Mucosa of stomach (tissue), 1 donor: Measurements from ENCODE around the gene CNTN4.

Experiments used
- H3K27me3 ChIP-seq: one replicate; pipeline ENCODE4 v1.7.0; 2013; ENCODE audit warnings: mild to moderate bottlenecking, low read length; ENCODE audit not compliant: control insufficient read depth, insufficient read depth
- H3K36me3 ChIP-seq: one replicate; pipeline ENCODE4 v1.7.0; 2013; ENCODE audit warnings: low read length; ENCODE audit not compliant: control insufficient read depth, insufficient read depth
- H3K4me1 ChIP-seq: one replicate; pipeline ENCODE4 v1.7.0; 2013; ENCODE audit warnings: mild to moderate bottlenecking, low read length; ENCODE audit not compliant: control insufficient read depth, insufficient read depth
- H3K4me3 ChIP-seq: one replicate; pipeline ENCODE4 v1.7.0; 2013; ENCODE audit warnings: low read length
- H3K9ac ChIP-seq: one replicate; pipeline ENCODE4 v1.7.0; 2013; ENCODE audit warnings: mild to moderate bottlenecking, low read length, moderate library complexity
- H3K9me3 ChIP-seq: one replicate; pipeline ENCODE4 v1.7.0; 2013; ENCODE audit warnings: mild to moderate bottlenecking, low read length, moderate library complexity; ENCODE audit not compliant: control insufficient read depth
- donor health status: Pancreatic carcinoma.

CNTN4 gene

DNA sequence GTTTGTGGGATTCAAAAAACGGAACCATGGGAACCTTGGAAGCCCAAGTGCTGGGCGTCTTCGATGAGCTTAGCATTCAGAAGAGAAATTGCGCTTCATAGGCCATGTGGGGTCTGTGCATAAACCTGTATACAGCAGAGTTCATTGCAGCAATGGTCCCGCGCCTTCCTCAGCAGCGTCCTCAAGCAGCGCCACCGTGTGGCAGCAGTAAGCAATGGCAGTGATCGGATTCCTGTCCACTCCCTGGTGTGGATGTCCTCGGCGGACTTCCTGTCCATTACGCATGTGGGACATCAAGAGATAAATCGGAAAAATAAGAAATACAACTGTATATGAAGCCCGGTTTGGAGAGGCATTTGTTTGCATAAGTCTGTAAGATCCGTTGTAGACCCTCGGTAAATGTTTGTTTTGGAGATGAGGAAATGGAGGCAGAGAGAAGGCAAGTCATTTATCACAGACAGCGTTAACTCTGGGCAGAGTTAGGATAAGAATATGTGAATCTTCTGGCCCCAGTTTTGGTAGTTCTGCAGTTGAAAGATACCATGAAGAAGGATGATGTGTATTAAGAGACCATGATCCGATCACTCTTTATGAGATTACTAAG lies 57.7 kb downstream of the CNTN4 start:
- no peaks in the 10 kb centered on the region for H3K27me3 ChIP-seq
- no peaks in the 10 kb centered on the region for H3K9me3 ChIP-seq
- no peaks in the 10 kb centered on the region for H3K4me1 ChIP-seq
- H3K4me3 ChIP-seq = no peak overlapping the region
- H3K9ac ChIP-seq = no peak overlapping the region
- H3K36me3 ChIP-seq = no peaks in the 10 kb centered on the region

DNA sequence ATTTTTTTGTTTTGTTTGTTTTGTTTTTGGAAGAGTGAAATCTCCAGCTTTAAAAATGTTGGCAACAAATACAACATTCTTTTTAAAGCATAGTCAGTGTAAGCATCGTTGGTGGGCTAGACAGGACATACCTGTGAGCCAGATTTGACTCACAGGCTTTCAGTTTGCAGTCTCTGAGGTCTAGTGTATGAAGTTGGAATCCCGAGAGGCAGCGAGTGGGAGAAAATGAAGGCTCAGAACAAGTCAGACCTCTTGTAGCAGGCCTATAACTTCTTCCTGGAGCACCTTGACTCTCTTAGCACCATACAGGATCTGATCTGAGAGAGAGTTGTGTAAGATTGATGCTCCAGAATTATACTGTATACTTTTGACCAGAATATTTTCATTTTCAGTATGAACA lies 60.2 kb downstream of the CNTN4 start:
- Histone ChIP-seq H3K36me3 (no peaks in the 10 kb centered on the region), H3K4me3 (no peak overlapping the region), H3K27me3 (no peaks in the 10 kb centered on the region)

DNA sequence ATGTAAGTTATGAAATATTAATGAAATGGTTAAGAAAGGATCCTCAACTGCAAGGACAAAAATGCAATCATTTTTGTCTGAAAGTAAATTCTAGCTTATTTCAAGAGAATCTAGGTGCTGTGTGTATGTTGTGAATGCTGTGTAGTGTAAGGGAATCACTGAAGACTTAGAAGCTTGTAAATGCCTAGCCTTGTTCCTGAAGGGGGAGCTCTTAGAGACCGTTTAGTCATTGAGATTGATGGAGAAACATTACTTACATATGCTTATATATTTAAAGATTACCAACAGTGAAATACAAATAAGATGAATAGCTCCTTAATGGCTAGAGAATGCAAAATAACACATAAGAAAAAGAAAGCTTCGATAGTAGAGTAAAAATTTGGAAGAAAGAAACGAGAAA lies 67.9 kb downstream of the CNTN4 start:
- Histone ChIP-seq H3K9ac (no peak overlapping the region), H3K4me3 (no peak overlapping the region), H3K4me1 (no peaks in the 10 kb centered on the region), H3K27me3 (no peaks in the 10 kb centered on the region), H3K36me3 (no peaks in the 10 kb centered on the region), H3K9me3 (no peaks in the 10 kb centered on the region)

More for the DNA sequence above, 60.2 kb downstream of the CNTN4 start:
- Histone ChIP-seq H3K9ac (no peak overlapping the region), H3K9me3 (no peaks in the 10 kb centered on the region), H3K4me1 (no peaks in the 10 kb centered on the region)

DNA sequence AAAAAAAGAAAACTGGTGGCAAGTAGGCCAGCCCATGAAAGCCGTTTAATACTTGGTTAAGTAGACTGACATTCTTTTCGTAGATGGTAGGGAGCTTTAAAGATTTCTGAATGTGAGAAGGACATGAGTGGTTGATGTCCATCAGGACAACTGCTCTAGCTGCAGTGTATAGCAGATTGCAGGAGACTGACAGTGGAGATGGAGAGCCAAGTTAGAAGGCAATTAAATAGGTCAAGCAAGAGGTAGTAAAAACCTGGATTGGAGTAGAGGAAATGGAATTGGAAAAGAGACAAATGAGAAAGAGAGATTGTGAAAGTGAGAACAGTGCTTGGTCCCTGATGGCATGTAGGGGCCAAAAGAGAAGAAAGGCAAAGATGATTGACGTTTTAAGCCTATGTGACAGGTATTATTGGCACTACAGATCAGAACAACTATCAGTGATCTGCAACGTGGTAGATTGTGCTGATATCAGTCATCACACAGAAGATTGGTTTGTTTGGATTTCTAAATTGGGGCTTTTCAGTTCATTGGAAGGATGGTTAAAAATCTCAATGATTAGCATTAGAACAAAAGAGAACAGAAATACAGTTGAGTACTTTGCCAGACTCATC lies 74.0 kb downstream of the CNTN4 start:
- Histone ChIP-seq H3K36me3 (no peaks in the 10 kb centered on the region), H3K9me3 (no peaks in the 10 kb centered on the region), H3K9ac (no peak overlapping the region), H3K4me1 (no peaks in the 10 kb centered on the region), H3K4me3 (no peak overlapping the region), H3K27me3 (no peaks in the 10 kb centered on the region)

DNA sequence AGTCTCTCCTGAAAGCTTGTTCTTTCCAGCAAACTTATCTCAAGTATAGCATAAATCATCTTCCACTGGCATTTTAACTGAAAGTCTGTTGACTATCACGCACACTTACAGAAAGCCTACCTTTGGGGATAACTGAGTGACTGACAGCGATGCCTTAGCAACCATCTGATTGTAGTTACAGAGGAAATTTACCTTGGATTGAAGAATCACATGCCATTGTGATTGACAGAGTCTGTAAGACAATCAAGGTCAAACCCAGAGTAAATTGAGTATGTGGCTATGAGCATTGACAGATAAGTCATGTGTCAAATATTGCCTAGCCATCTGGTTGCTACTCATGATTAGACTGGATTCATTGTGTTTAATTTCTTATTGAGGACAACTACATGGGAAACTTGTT lies 82.0 kb downstream of the CNTN4 start:
- no peaks in the 10 kb centered on the region for H3K27me3 ChIP-seq
- H3K36me3 ChIP-seq = no peaks in the 10 kb centered on the region
- H3K9ac ChIP-seq = no peak overlapping the region
- no peaks in the 10 kb centered on the region for H3K4me1 ChIP-seq
- H3K9me3 ChIP-seq = no peaks in the 10 kb centered on the region
- H3K4me3 ChIP-seq = no peak overlapping the region

DNA sequence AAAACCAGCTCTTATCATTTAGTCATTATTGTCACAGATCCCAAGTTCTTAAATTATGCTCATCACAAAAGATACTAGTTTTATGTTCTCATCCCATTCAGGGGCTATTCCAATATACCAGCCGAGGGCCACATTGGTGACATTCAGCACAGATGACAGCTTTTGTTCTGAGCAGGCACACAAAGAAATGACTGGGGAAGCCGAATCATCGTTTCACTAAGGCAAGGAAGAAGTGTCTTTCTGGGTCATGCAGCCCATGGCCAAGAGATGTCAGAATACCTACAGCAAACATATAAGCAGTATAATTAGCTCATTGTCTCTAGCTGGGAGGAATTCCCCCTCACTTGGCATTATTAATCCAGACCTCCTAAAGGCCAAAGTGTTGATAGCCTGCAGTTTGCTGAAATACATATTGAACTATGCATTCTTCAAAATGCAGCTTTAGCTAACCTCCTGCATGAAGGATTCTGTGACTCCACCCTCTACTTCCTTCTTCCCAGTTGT lies 100.2 kb downstream of the CNTN4 start:
- Histone ChIP-seq H3K9ac (no peak overlapping the region), H3K9me3 (no peaks in the 10 kb centered on the region), H3K36me3 (no peaks in the 10 kb centered on the region)

DNA sequence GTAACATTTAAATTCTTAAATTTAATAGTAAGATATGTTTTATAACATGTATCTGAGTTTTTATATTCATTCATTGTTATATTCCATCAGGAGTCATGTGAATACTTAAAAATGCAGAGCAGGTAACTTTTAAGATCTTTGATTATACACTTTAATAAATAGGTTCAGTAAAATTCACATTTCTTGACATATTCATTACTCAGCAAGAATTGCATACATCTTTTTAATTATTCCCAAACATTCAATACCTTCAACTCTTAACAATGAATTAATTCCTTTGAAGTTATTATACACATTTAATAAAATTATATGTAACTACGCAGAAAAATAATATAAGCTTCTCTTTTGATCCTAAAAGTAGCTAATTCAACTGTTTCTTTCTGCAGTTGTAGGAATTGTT lies 105.4 kb downstream of the CNTN4 start:
- Histone ChIP-seq H3K9ac (no peak overlapping the region), H3K36me3 (no peaks in the 10 kb centered on the region), H3K4me3 (no peak overlapping the region), H3K4me1 (no peaks in the 10 kb centered on the region), H3K9me3 (no peaks in the 10 kb centered on the region), H3K27me3 (no peaks in the 10 kb centered on the region)

More for the DNA sequence above, 100.2 kb downstream of the CNTN4 start:
- no peaks in the 10 kb centered on the region for H3K27me3 ChIP-seq
- no peak overlapping the region for H3K4me3 ChIP-seq
- H3K4me1 ChIP-seq = no peaks in the 10 kb centered on the region

DNA sequence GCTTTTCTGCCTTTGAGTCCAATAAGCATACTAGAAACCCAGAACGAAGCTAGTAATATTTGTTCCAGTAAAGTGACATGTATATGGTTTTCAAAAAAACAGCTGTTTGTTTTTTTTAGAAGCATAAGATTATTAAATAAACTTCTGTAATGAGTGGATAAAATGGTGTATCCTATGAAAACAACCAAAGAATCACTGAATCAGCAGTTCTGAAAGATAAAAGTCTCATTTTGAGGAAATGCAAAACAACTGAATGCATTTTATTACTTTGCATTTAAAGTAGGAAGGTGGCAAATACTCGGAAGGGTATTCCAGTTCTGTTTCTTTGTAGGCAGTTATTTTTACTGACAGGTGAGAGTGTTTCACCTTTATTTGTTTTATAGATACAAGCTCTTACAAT lies 107.0 kb downstream of the CNTN4 start:
- no peaks in the 10 kb centered on the region for H3K4me1 ChIP-seq
- H3K9me3 ChIP-seq = no peaks in the 10 kb centered on the region
- no peak overlapping the region for H3K4me3 ChIP-seq
- no peaks in the 10 kb centered on the region for H3K27me3 ChIP-seq
- H3K9ac ChIP-seq = no peak overlapping the region
- no peaks in the 10 kb centered on the region for H3K36me3 ChIP-seq

DNA sequence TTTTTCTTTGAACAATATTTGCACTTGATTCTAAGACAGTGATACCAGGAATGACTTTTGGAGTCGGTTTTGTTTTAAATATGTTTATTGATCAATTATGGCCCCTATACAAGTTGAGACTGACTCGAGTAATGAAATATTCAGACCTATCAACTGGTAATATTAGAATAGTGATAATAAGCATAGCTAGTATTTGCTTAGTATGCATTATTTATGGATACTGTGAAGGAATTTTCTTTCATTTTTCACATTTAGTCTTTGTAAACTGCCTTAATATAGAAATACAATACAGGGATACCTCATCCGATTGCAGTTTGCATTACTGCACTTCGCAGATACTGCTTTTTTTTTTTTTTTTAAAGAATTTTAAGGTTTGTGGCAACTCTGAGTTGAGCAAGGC lies 107.9 kb downstream of the CNTN4 start:
- H3K4me3 ChIP-seq = no peak overlapping the region

DNA sequence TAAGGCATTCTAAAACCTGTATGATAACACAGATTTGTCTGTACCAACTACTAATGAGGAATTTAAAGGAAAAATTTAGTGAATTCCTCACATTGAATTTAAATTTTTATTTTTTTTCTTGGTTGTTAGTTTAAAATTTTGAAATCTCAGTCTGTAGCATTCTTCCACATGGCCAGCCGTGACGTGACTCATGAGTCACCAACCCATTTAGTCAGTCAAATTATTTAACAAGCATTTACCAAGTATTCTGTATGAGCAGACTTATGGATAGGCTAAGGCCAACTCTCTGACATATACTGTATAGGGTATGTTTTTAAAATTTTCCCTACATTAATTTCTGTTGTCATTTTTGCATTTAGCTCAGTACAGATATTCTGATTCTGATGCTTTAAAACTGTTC lies 112.9 kb downstream of the CNTN4 start:
- Histone ChIP-seq H3K4me3 (no peak overlapping the region), H3K27me3 (no peaks in the 10 kb centered on the region), H3K4me1 (no peaks in the 10 kb centered on the region), H3K9me3 (no peaks in the 10 kb centered on the region), H3K9ac (no peak overlapping the region), H3K36me3 (no peaks in the 10 kb centered on the region)

More for the DNA sequence above, 107.9 kb downstream of the CNTN4 start:
- no peaks in the 10 kb centered on the region for H3K4me1 ChIP-seq
- no peak overlapping the region for H3K9ac ChIP-seq
- H3K27me3 ChIP-seq = no peaks in the 10 kb centered on the region
- H3K36me3 ChIP-seq = no peaks in the 10 kb centered on the region
- no peaks in the 10 kb centered on the region for H3K9me3 ChIP-seq

DNA sequence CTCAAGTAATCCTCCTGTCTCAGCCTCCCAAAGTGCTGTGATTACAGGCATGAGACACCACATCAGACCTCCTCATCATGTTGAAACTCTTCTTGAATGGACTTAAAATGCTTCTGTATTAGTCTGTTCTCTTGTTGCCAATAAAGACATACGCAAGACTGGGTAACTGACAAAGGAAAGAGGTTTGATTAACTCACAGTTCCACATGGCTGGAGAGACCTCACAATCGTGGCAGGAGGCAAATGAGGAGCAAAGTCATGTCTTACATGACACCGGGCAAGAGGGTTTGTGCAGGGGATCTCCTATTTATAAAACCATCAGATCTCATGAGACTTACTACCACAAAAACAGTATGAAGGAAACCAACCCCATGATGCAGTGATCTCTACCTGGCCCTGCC lies 113.5 kb downstream of the CNTN4 start:
- no peaks in the 10 kb centered on the region for H3K9me3 ChIP-seq
- no peak overlapping the region for H3K4me3 ChIP-seq
- no peaks in the 10 kb centered on the region for H3K36me3 ChIP-seq
- H3K27me3 ChIP-seq = no peaks in the 10 kb centered on the region
- no peaks in the 10 kb centered on the region for H3K4me1 ChIP-seq
- H3K9ac ChIP-seq = no peak overlapping the region

DNA sequence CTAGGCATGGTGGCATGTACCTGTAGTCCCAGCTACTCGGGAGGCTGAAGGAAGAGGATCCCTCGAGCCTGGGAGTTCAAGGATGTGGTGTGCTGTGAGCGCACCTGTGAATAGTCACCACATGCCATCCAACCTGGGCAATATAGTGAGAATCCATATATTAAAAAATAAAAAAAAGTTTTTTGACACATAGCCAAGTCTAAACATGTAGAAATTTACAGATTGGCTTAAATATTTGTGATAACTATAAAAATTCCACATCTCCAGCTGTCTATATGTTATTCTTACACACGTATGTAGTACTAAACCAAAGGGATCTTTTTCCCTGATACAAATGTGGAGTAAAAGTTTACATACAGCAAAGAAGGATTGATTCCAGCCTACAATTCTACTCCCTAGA lies 119.7 kb downstream of the CNTN4 start:
- no peak overlapping the region for H3K9ac ChIP-seq
- H3K36me3 ChIP-seq = no peaks in the 10 kb centered on the region
- H3K9me3 ChIP-seq = no peaks in the 10 kb centered on the region
- no peaks in the 10 kb centered on the region for H3K4me1 ChIP-seq
- H3K4me3 ChIP-seq = no peak overlapping the region
- no peaks in the 10 kb centered on the region for H3K27me3 ChIP-seq
